ENCODE measurements around the gene RRN3. TPM values are rescaled to one million over a fixed set of nuclear protein-coding genes. Genes with fewer than 3 reads are reported as not detected.

The RRN3 gene
- total RNA-seq, 1 experiment from 2014 or later: 29.9 TPM

DNA sequence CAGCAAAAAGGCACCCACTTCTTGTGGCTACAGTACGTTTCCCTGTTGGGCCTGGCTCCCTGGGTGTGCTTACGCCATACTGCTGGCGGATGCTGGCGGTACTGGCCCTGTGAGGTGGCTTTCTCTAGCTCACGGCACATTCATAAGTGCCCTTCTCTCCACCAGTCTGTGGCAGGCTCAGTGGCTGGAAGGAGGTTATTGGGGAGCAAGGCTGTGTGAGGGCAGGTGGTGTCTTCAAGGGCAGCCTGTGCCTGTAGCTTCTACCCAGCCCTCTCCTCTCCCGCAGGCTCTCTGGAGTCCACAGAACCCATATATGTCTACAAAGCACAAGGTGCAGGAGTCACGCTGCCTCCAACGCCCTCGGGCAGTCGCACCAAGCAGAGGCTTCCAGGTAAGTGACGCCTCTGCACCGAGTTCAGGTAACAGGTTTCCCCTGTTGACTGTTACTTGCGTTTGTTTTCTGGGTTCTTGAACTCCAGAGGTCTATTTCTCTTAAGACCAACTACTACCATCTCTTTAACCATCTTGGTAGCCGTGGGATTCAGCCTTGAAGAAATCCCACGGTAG is 58.8 kb downstream of the RRN3 start:
- Histone ChIP-seq H3K36me3 (ENCODE audit: low read depth, low read length) (peaks cover 25% of the 10 kb centered on the region), H3K27me3 (ENCODE audit: low read length) (no peaks in the 10 kb centered on the region), H3F3A (ENCODE audit: low read length, unreplicated experiment) (no peaks in the 10 kb centered on the region), H3K27ac (ENCODE audit: low read length) (no peak overlapping the region), H3K4me1 (ENCODE audit: insufficient read depth, low read length) (no peaks in the 10 kb centered on the region), H3K9me2 (replicated peaks; ENCODE audit: low read length) (no peaks in the 10 kb centered on the region), H4K20me1 (ENCODE audit: low read length) (no peaks in the 10 kb centered on the region), H3K9me3 (ENCODE audit: low read length) (no peaks in the 10 kb centered on the region), H3K4me2 (ENCODE audit: low read length) (no peak overlapping the region), H3K9ac (ENCODE audit: low read length) (no peak overlapping the region), H3K4me3 (ENCODE audit: low read length) (no peak overlapping the region), H3K79me2 (ENCODE audit: low read length) (no peaks in the 10 kb centered on the region), H2AFZ (ENCODE audit: low read length) (no peak overlapping the region)
- ChIA-PET CTCF (no interaction called here), POLR2A (ENCODE audit: unreplicated experiment) (no interaction called here)
- BruUV-seq (replicated peaks): no TSS peak
- intact Hi-C loops (cut with micrococcal nuclease): no loop called here
- TF ChIP-seq EZH2 (IDR thresholded peaks at IDR 0.05; ENCODE audit: low read length, unreplicated experiment) (no peak), EZH2phosphoT487 (IDR thresholded peaks at IDR 0.05; ENCODE audit: borderline replicate concordance, low read length) (no peak)
- TF ChIP-seq, protein P1, sequence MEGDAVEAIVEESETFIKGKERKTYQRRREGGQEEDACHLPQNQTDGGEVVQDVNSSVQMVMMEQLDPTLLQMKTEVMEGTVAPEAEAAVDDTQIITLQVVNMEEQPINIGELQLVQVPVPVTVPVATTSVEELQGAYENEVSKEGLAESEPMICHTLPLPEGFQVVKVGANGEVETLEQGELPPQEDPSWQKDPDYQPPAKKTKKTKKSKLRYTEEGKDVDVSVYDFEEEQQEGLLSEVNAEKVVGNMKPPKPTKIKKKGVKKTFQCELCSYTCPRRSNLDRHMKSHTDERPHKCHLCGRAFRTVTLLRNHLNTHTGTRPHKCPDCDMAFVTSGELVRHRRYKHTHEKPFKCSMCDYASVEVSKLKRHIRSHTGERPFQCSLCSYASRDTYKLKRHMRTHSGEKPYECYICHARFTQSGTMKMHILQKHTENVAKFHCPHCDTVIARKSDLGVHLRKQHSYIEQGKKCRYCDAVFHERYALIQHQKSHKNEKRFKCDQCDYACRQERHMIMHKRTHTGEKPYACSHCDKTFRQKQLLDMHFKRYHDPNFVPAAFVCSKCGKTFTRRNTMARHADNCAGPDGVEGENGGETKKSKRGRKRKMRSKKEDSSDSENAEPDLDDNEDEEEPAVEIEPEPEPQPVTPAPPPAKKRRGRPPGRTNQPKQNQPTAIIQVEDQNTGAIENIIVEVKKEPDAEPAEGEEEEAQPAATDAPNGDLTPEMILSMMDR (conservative IDR thresholded peaks at IDR 0.05; ENCODE audit: low read depth, low read length): no peak
- no peak for DNase-seq
- no peak for ATAC-seq

DNA sequence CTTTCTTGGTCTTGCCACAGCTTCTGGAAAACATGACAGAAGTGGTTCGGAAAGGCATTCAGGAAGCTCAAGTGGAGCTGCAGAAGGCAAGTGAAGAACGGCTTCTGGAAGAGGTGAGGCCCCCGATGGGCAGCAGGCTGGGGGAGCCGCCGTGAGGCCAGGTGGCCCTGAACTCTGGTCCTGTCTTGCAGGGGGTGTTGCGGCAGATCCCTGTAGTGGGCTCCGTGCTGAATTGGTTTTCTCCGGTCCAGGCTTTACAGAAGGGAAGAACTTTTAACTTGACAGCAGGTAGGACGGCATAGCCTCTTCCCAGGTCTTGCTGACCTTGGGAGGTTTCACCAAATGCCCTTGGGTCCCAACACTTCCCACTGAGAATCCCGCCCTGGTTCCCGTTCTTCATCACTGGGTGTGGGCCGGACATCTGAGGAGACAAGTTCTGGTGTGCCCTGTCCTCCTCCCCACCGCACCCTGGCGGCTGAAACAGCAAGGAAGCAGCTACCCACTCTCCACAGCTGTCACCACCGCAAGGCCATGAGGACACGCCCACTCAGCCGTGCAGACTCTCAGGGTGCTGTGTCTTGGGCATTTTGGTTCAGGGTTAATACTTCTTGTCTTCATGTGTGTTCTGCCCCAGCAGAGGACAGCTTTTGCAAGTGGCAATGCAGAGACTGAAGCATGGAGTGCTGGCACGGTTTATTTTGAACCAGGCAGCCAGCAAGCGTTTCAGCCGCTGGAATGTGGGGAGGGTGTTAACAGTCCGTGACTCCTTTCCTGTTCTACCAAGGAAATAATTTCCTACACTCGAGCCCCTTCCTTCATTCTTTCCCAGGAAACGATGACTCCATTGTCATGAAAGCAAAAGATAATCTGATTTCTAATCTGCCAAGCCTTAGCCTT is 59.6 kb downstream of the RRN3 start:
- no peaks in the 10 kb centered on the region for H3K9me2 ChIP-seq (replicated peaks; ENCODE audit: low read length)
- no peaks in the 10 kb centered on the region for H3K4me1 ChIP-seq (ENCODE audit: insufficient read depth, low read length)
- H3K27me3 ChIP-seq (ENCODE audit: low read length): no peaks in the 10 kb centered on the region
- ChIA-PET CTCF (no interaction called here), POLR2A (ENCODE audit: unreplicated experiment) (no interaction called here)
- H3K9ac ChIP-seq (ENCODE audit: low read length): no peak overlapping the region
- H4K20me1 ChIP-seq (ENCODE audit: low read length): no peaks in the 10 kb centered on the region
- no peak for ATAC-seq
- TF ChIP-seq, protein P1 (conservative IDR thresholded peaks at IDR 0.05; ENCODE audit: low read depth, low read length): no peak
- TF ChIP-seq EZH2 (IDR thresholded peaks at IDR 0.05; ENCODE audit: low read length, unreplicated experiment) (no peak), EZH2phosphoT487 (IDR thresholded peaks at IDR 0.05; ENCODE audit: borderline replicate concordance, low read length) (no peak)
- H2AFZ ChIP-seq (ENCODE audit: low read length): no peak overlapping the region
- BruUV-seq (replicated peaks): no TSS peak
- H3K9me3 ChIP-seq (ENCODE audit: low read length): no peaks in the 10 kb centered on the region
- DNase-seq: no peak
- H3F3A ChIP-seq (ENCODE audit: low read length, unreplicated experiment): no peaks in the 10 kb centered on the region
- H3K4me3 ChIP-seq (ENCODE audit: low read length): no peak overlapping the region
- intact Hi-C loops (cut with micrococcal nuclease): no loop called here
- no peak overlapping the region for H3K4me2 ChIP-seq (ENCODE audit: low read length)
- no peaks in the 10 kb centered on the region for H3K79me2 ChIP-seq (ENCODE audit: low read length)
- H3K27ac ChIP-seq (ENCODE audit: low read length): no peak overlapping the region
- H3K36me3 ChIP-seq (ENCODE audit: low read depth, low read length): peaks cover 24% of the 10 kb centered on the region

DNA sequence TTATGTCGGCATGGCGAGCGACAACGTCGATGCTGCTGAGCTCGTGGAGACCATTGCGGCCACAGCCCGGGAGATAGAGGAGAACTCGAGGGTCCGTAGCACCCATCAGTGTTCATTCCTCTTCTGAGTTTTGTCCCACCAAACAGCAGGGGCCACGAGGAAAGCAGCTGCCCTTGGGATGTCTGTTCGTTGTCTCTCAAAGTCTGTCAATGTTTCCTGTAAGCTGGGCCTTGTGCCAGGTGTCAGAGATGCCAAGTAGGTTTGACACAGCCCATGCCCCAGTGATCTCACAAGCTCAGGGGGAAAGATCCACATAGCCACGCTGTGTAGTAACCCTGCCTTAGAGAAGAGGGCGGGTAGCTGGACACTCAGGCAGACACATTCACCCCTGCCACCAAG is 60.8 kb downstream of the RRN3 start:
- no peak for ATAC-seq
- POLR2A ChIA-PET (ENCODE audit: unreplicated experiment): no interaction called here
- TF ChIP-seq EZH2 (IDR thresholded peaks at IDR 0.05; ENCODE audit: low read length, unreplicated experiment) (no peak), EZH2phosphoT487 (IDR thresholded peaks at IDR 0.05; ENCODE audit: borderline replicate concordance, low read length) (no peak)

More for the DNA sequence above, 60.8 kb downstream of the RRN3 start:
- no peaks in the 10 kb centered on the region for H3F3A ChIP-seq (ENCODE audit: low read length, unreplicated experiment)
- H3K27me3 ChIP-seq (ENCODE audit: low read length): no peaks in the 10 kb centered on the region
- no peak overlapping the region for H2AFZ ChIP-seq (ENCODE audit: low read length)
- BruUV-seq (replicated peaks): no TSS peak
- no peak overlapping the region for H3K4me2 ChIP-seq (ENCODE audit: low read length)
- H3K36me3 ChIP-seq (ENCODE audit: low read depth, low read length): peaks cover 24% of the 10 kb centered on the region
- CTCF ChIA-PET: no interaction called here
- no peak for DNase-seq
- H4K20me1 ChIP-seq (ENCODE audit: low read length): no peaks in the 10 kb centered on the region
- H3K4me1 ChIP-seq (ENCODE audit: insufficient read depth, low read length): no peaks in the 10 kb centered on the region
- H3K4me3 ChIP-seq (ENCODE audit: low read length): no peak overlapping the region
- H3K27ac ChIP-seq (ENCODE audit: low read length): no peak overlapping the region
- intact Hi-C loops (cut with micrococcal nuclease): no loop called here
- no peaks in the 10 kb centered on the region for H3K9me2 ChIP-seq (replicated peaks; ENCODE audit: low read length)
- no peaks in the 10 kb centered on the region for H3K79me2 ChIP-seq (ENCODE audit: low read length)
- no peak overlapping the region for H3K9ac ChIP-seq (ENCODE audit: low read length)
- no peaks in the 10 kb centered on the region for H3K9me3 ChIP-seq (ENCODE audit: low read length)

All from PC-3 (cell line).